Fibroblast of skin of abdomen (primary cell): Measurements from ENCODE around the gene PRKRIP1. TPM values are rescaled to one million over a fixed set of nuclear protein-coding genes. Genes with fewer than 3 reads are reported as not detected.
"Not testable (repeated sequence)": the region's sequence is repeated elsewhere in the genome, so short reads cannot be mapped to it uniquely, and the experiment has no call there.

Source experiments
- DNase-seq: peaks from one replicate; pipeline ENCODE4 v3.0.0-alpha.2; 2013
- polyA plus RNA-seq, 2 experiments: library from polyadenylated mRNA; unstranded; fragments of 120-200 nt; gene quantifications; one replicate each; pipeline ENCODE4 v1.2.1, GENCODE V29; 2013; ENCODE audit not compliant: insufficient read length in 2 of 2

Gene PRKRIP1
- polyA plus RNA-seq (2013, experiment 1 of 2; ENCODE audit: insufficient read length) = 23.0 TPM
- polyA plus RNA-seq (2013, experiment 2 of 2; ENCODE audit: insufficient read length) = 22.9 TPM

- DNase-seq = peak; percentile 90
Measured at GRCh38 chr7:102395873-102396709, at the start of gene PRKRIP1. Gene PRKRIP1, plus strand, starts transcription at chr7:102396363. Its CDS starts 49 bp downstream, at chr7:102396412.

- not testable (repeated sequence) for DNase-seq
Measured at GRCh38 chr7:102346983-102347382, 49.2 kb upstream of the PRKRIP1 start.

GRCh38 chr7:102356344-102356743 lies 39.8 kb upstream of the PRKRIP1 start, which contains the start of gene SPDYE6:
Gene SPDYE6, minus strand, starts transcription at chr7:102356444. Its CDS starts 421 bp downstream, at chr7:102356023.
- not testable (repeated sequence) for DNase-seq

- peak; percentile 99 for DNase-seq
Measured at GRCh38 chr7:102363549-102364393, 32.4 kb upstream of the PRKRIP1 start.

- DNase-seq = not testable (repeated sequence)
Measured at GRCh38 chr7:102364394-102364886, 31.7 kb upstream of the PRKRIP1 start.

- DNase-seq = not testable (repeated sequence)
Measured at GRCh38 chr7:102365390-102365789, 30.8 kb upstream of the PRKRIP1 start.

GRCh38 chr7:102370038-102370437 lies 26.1 kb upstream of the PRKRIP1 start:
- not testable (repeated sequence) for DNase-seq

- not testable (repeated sequence) for DNase-seq
Measured at GRCh38 chr7:102372796-102373195, 23.4 kb upstream of the PRKRIP1 start.

GRCh38 chr7:102376964-102377466 lies 19.1 kb upstream of the PRKRIP1 start:
- no peak for DNase-seq

- not testable (repeated sequence) for DNase-seq
Measured at GRCh38 chr7:102380837-102381236, 15.3 kb upstream of the PRKRIP1 start.

- not testable (repeated sequence) for DNase-seq
Measured at GRCh38 chr7:102381696-102382425, 14.3 kb upstream of the PRKRIP1 start.

GRCh38 chr7:102387064-102387463 lies 9.1 kb upstream of the PRKRIP1 start:
- DNase-seq = no peak

GRCh38 chr7:102389810-102390209 lies 6.4 kb upstream of the PRKRIP1 start:
- no peak for DNase-seq

GRCh38 chr7:102390697-102391484 lies 5.3 kb upstream of the PRKRIP1 start:
- peak; percentile 65 for DNase-seq

GRCh38 chr7:102392330-102392729 lies 3.8 kb upstream of the PRKRIP1 start:
- DNase-seq = no peak

- DNase-seq = no peak
Measured at GRCh38 chr7:102393467-102393866, 2.7 kb upstream of the PRKRIP1 start.

GRCh38 chr7:102395592-102395872 lies 631 bp upstream of the PRKRIP1 start:
- no peak for DNase-seq

- no peak for DNase-seq
Measured at GRCh38 chr7:102396710-102397019, 502 bp downstream of the PRKRIP1 start.

- DNase-seq = no peak
Measured at GRCh38 chr7:102398543-102398942, 2.4 kb downstream of the PRKRIP1 start.

- no peak for DNase-seq
Measured at GRCh38 chr7:102400360-102400759, 4.2 kb downstream of the PRKRIP1 start.

GRCh38 chr7:102403563-102403962 lies 7.4 kb downstream of the PRKRIP1 start:
- DNase-seq = no peak
